Activated CD4-positive, alpha-beta T cell treated with anti-CD3 and anti-CD28 coated beads for 1 hour (primary cell): ENCODE data around the gene MPP4.

Experiments
- DNase-seq: peaks from one replicate; pipeline ENCODE4 v3.0.0-alpha.2; 2020

The MPP4 gene

GRCh38 chr2:201669865-201670264 lies 28.6 kb downstream of the MPP4 start:
- no peak for DNase-seq

DNA sequence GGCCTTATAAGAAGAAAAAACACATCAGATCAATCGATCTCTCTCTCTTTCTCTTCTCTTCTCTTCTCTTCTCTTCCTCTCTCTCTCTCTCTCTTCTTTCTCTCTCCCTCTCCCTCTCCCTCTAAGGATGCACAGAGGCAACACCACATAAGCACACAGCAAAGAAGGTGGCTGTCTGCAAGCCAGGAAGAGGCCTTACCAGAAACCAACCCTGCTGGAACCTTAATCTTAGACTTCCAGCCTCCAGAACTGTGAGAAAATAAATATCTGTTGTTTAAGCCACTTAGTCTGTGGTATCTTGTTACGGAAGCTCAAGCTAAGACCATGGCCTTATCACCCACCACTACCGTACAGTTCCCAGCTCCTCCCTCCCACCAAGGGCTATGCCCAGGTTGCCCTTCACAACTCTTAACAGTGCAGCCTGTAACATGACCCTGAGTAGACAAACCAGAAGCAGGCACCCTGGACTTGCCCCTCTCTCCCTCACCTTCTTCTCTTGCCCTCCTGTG lies 30.0 kb downstream of the MPP4 start:
- no peak for DNase-seq

DNA sequence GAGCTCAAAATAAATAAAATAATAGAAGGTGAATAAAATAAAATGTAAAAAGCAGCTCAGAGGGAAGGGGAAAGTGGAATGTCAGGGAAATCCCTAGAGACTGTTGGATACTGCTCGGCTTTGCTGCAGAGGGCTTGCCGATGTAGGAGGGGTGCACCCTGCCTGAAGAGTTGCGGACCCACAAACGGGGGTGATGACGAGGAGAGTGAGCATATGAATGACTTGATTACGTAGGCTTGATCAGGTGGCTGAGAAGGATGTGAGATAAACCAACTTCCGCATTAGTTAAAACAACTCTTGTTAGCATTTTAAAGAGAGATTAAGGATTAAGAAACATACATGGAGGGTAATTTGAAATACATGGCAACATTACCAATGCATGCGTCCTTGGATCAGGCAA lies 34.1 kb downstream of the MPP4 start:
- DNase-seq = no peak

GRCh38 chr2:201661366-201661765 lies 37.1 kb downstream of the MPP4 start:
- DNase-seq = no peak

- DNase-seq = no peak
Observed at GRCh38 chr2:201660293-201660895, 38.0 kb downstream of the MPP4 start.

DNA sequence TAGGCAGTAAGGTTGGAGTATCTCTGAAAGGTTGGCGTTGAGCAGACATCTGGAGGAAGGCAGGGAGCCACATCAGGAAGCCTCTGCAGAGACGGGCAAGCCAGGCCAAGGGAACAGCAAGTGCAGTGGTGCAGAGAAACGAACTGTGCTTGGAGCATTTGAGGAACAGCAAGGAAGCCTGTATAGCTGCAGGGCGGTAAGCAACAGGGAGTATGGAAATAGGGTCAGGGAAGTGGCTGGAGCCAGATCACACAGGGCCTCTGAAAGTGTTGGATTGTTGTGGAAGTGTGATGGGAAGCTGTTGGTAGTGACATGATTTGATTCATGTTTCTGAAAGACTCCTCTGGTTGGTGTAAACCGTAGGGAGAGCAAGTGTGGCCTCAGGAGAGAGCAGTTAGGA lies 41.7 kb downstream of the MPP4 start:
- DNase-seq = no peak

DNA sequence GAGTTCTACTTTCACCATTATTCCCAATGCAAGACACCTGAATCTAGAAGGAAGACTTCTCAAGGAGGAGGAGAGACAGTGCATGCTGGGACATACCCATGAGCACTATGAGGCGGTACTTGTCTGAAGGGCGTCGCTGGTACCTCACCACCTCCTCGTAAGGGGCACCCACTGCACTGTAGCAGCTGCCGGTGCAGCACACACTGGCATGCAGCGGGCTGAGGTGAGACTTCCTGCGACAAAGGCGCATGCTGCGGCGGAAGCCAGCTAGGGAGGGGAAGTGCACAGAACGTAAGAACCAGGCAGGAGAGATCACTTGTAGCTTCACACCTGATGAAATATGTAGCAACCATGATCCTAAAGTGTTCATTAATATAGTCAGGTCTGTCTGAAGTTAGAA lies 42.3 kb downstream of the MPP4 start:
- DNase-seq = no peak

DNA sequence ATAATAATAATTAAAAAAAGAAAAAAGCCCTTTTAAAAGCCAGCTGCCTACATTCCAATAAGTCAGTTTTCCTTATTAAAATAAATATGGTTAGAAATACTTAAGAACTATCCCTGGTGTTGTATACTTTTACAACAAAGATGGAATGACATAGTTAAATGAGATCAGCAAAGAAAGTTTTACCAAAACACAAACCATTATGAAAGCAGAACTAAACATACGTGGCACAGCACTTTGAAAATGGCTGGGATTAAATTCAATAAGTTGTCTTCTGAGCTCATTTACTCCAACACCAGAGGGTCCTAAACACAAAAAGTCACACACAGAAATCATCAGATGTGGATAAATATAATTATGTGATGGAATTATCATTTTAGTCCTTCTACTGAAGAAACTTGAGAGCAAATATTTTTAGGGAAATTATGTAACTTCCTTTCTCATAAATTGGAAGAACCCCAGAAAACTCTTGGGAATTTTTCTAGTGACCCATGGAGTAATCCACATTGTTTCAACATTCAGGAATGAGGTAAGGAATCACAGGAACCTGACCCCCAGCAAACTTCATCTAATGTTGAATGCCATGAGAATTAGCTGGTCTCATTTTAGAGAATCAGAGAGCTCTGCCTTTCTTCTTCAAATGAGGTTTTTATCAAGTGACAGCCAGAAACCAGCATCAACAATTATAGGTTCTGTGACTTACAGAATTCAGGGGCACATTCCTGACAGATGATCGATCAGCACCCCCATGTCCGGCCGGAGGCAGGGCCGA lies 43.6 kb downstream of the MPP4 start:
- DNase-seq = no peak

DNA sequence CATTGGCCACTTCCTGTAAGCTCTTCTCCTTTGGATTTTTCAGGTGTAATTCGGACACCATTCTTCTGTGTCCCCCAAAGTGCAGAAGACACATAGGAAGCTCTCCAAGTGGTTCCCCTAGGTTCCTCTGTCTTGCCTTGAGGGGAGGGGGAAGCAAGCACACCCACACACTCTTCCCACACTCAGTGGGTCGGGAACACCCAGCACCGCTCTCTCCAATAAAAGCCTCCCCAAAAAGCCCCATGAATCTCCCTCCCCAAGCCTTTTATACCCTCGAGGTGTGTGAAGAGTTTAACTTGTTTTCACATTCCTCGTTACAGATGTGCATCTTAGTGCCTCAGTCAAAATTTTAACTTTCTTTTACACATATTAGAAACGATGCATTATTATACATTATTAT lies 45.2 kb downstream of the MPP4 start:
- DNase-seq = no peak

- no peak for DNase-seq
Observed at GRCh38 chr2:201649442-201649841, 49.0 kb downstream of the MPP4 start.

DNA sequence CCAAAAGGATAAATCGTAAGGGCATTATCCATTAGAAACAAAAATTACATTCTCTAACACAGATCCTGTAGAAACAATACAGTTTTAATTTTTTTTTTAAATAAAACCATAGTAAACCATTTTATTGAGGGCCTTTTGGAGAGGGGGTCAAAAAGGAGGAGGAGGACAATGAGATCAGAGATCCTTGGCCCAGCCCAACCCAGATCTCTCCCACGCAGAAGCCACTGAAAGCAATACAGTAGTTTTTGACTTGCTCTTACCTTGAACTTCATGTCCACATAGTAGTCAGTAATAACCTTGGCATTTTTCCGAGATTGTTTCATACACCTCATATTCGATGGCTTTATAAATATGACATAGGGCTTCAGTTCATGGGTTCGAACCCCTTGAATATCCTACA lies 51.0 kb downstream of the MPP4 start:
- no peak for DNase-seq

DNA sequence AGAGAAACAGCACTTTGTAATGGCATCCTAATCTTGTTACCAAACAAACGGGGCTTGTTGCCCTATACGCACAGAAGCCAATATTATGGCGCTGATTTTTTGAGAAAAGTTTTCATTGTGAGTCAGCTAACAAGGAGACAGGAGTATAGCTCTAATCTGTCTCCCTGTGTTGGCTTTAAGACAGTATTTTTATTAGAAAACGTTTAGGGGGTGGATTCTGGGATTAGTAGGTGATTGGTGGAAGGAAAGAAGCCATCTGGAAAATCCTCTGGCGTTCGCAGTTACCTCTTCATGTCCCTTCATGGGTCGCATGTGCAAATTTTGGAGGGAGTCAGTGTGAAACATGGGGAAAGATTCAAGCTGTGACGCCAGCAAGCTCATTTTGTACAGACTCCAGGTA lies 54.4 kb downstream of the MPP4 start:
- no peak for DNase-seq

DNA sequence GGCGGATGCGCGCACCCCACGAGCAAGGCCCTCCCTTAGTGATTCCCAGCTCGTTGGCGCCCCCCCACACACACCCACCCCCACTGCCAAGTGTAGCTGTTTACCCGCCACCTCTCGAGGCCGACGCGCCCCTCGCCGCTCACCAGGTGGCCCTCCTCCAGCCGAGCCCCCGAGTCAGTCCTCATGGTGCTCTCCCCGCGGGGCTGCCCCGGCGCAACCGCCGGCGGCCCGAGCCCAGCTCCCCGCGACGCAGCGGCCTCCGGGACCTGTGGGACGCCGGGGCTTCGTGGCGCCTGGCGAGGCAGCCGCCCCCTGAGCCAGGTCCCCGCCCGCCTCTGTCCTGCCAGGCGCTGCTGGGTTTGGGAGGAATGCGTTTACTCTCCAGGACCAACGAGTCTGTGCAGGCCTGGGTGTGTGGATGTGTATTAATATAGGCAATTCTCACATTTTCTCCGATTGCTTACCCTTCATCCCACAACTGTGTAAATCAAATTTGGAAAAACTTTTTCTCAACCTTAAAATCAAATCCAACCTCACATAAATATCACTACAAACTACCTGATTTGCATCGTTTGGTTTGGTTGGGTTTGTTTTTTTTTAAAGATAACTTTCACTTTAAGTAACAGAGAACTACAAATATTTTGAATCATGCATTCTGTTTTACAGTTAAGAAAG lies 55.1 kb downstream of the MPP4 start, which contains the start of gene TMEM237:
TMEM237 (minus strand) TSS at position 288 of the 675 bp plus-strand sequence; CDS start at position 185, 103 bp downstream.
- DNase-seq = no peak

- peak; percentile 77 for DNase-seq
Observed at GRCh38 chr2:201642579-201643215, 55.7 kb downstream of the MPP4 start.

GRCh38 chr2:201642086-201642578 lies 56.3 kb downstream of the MPP4 start:
- DNase-seq = no peak

GRCh38 chr2:201639205-201639604 lies 59.2 kb downstream of the MPP4 start:
- DNase-seq = no peak

- no peak for DNase-seq
Observed at GRCh38 chr2:201638326-201638725, 60.1 kb downstream of the MPP4 start.

DNA sequence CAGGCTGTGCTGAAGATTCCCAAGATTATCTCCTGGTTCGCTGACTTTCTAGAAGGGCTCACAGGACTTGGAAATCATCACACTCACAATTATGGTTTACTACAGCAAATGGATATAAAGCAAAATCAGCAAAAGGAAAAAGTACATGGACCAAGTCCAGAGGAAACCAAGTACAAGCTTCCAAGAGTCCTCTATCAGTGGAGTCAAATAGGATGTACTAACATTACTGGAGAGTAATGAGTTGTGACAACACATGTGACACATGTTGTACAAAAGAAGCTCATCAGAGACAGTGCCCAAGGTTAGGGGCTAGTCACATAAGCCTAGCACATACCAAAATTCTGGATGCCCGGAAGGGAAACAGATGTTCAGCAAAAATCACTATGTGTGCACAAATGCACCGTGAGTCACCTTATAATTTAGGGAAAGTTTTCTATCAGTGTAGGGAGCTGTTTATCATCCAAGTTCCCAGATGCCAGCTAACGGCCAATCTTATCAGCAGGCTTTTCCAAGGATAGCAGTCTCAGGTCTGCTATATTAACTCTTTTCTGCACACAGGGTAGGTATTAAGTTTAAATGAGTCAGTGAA lies 64.7 kb downstream of the MPP4 start:
- no peak for DNase-seq

- DNase-seq = no peak
Observed at GRCh38 chr2:201631041-201631440, 67.4 kb downstream of the MPP4 start.

- no peak for DNase-seq
Observed at GRCh38 chr2:201630577-201630976, 67.9 kb downstream of the MPP4 start.

- DNase-seq = no peak
Observed at GRCh38 chr2:201628545-201628944, 69.9 kb downstream of the MPP4 start.

DNA sequence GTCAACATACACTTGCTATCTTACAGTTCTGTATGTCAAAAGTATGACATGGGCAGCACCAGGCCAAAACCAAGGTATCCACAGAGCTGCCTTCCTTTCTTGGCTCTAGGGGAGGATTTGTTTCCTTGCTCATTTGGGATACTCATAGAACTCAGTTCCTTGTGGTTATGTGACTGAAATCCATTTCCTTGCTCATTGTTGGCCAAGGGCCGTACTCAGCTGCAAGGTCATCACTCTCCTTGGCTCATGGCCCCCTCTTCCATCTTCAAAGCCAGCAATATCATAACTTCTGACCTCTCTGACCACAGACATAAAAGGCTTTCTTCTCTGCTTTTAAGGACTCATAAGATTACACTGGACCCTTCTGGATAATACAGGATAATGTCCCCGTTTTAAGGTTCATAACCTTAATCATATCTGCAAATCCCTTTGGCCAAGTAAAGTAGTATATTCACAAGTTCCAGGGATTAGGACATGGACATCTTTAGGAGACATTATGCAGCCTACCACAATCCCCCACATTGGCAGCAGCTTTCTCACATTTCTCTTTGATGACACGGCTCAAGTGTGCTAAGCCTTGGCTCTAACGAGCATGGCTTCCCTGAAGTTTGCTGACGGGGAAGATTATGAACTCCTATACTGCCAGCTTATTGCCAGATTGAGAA lies 76.0 kb downstream of the MPP4 start:
- DNase-seq = no peak
